Activated CD8-positive, alpha-beta T cell treated with anti-CD3 and anti-CD28 coated beads, Interleukin-2, amount 10 ng/mL, durations not matched to agents 7 days and 5 days (primary cell): ENCODE data around the gene CIAO3. TPM values are rescaled to one million over a fixed set of nuclear protein-coding genes. Genes with fewer than 3 reads are reported as not detected.
A peak's percentile ranks its signal among the peaks of the same experiment; 100 is the strongest.

Source experiments
- ATAC-seq: fragments of 150-1000 bp; cut with Tn5 transposase; one replicate; pipeline ENCODE4 v1.10.0; 2021; ENCODE audit warnings: moderate library complexity
- CTCF ChIA-PET: fragments of 350-600 bp; sonication (Branson Sonifier 250); formaldehyde crosslinking; loops from one replicate; lab custom pipeline; 2021; ENCODE audit warnings: antibody characterized with exemption; lab: Charles Lee
- POLR2A ChIA-PET: fragments of 350-600 bp; sonication (Branson Sonifier 250); formaldehyde crosslinking; loops from one replicate; lab custom pipeline; 2021; ENCODE audit warnings: antibody characterized with exemption; lab: Charles Lee
- DNase-seq: peaks from one replicate; pipeline ENCODE4 v3.0.0-alpha.2; 2020
- H3K27ac Mint-ChIP-seq: one replicate; pipeline ENCODE4 v1.8.0; 2021; ENCODE audit warnings: mild to moderate bottlenecking, mixed read lengths
- H3K27me3 Mint-ChIP-seq: one replicate; pipeline ENCODE4 v1.8.0; 2021; ENCODE audit warnings: low read depth, mixed read lengths
- H3K36me3 Mint-ChIP-seq: one replicate; pipeline ENCODE4 v1.8.0; 2021; ENCODE audit warnings: low read depth, mixed read lengths
- H3K4me1 Mint-ChIP-seq: one replicate; pipeline ENCODE4 v1.8.0; 2021; ENCODE audit warnings: low read depth, mixed read lengths
- H3K4me3 Mint-ChIP-seq: one replicate; pipeline ENCODE4 v1.8.0; 2021; ENCODE audit warnings: mild to moderate bottlenecking, mixed read lengths
- H3K9me3 Mint-ChIP-seq: one replicate; pipeline ENCODE4 v1.8.0; 2022; ENCODE audit warnings: mixed read lengths; ENCODE audit not compliant: insufficient read depth
- total RNA-seq, 2 experiments: library from RNA; stranded (reverse); gene quantifications; one replicate each; pipeline ENCODE4 v1.2.3, GENCODE V29; 2021

Gene CIAO3
- total RNA-seq, 2 experiments from 2014 or later: 24.9 to 32.4 TPM

DNA sequence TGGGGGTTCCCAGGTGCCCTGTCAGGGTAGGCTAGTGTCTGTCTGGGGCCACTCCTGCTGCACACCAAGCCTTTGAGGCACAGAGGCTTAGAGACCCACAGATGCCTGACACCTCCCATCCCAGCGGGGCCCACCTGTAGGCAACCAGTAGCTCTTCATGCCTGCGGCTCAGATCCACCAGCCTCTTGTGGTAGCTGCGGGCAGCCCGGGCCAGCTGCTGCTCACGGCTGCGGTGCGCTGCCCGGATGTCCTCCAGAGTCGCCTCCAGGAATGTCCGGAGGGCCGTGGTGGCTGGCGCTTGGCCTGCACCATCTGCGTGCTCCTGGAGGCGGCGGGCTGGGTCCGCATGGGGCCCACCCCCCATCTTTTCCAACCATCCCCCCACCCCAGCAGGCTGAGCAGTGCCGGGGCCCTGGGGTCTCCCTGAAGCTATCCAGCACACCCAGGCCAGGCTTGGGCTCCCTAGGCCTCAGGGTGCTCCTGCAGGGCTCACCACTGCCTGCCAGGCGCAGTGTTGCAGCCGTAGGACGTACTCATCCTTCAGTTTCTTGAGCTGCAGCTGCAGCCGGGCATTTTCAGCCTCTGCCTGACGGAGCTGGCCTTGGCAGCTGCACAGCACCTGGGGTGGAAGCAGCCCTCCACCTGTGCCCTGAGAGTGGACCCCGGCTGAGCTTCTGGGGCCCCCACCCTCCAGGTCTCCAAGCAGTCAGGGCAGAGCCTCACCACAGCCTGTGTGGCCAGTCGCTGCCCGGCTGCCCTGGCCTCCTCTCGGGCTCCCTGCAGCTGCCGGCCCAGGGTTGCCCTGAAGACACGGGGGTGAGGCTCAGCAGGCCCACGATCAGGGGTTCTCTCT, 16.4 kb downstream of the CIAO3 start:
- no peaks in the 10 kb centered on the region for H3K27me3 Mint-ChIP-seq
- no peak overlapping the region for H3K27ac Mint-ChIP-seq

DNA sequence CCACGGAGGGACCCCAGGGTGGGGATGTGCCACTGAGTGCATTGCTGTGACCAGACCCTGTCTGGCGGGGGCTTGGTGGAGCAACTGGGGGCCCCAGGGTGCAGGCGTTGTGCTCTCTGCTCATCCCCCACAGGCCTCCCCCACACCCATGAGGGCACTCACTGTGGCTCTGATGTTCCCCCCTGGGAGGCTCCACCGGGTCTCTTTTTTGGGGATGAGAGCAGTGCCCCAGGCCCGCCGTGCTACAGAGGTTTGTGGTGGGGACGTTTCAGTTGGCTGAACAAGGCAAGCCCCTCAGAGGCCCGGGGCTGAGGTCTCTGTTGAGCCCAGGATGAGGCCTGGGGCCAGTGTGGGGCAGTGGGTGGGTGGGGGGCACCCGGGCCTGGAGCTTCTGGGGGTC, 17.1 kb downstream of the CIAO3 start:
- POLR2A ChIA-PET: interaction anchor here (0.5 to 0.9 kb wide), 3 partner anchors 34 to 1499 kb away, joined by 3 to 4 read pairs (median 4); partner anchors contain the start of genes E4F1 and WDR24
- Mint-ChIP-seq H3K27ac (no peak overlapping the region), H3K4me3 (no peak overlapping the region), H3K27me3 (no peaks in the 10 kb centered on the region), H3K4me1 (peaks cover 19% of the 10 kb centered on the region), H3K36me3 (no peaks in the 10 kb centered on the region), H3K9me3 (no peaks in the 10 kb centered on the region)
- ATAC-seq: no peak
- CTCF ChIA-PET: interaction anchor here (1.9 kb wide), 1 partner anchor 11 kb away, joined by 8 read pairs; no protein-coding TSS in a partner anchor
- DNase-seq: no peak

More for the DNA sequence above, 16.4 kb downstream of the CIAO3 start:
- ChIA-PET CTCF (interaction anchor here (0.6 to 1.9 kb wide), 3 partner anchors 12 to 20 kb away, joined by 3 to 8 read pairs (median 3); no protein-coding TSS in a partner anchor), POLR2A (interaction anchor here (0.8 to 0.9 kb wide), 2 partner anchors 35 to 60 kb away, joined by 3 to 4 read pairs; partner anchors contain the start of gene WDR24)
- Mint-ChIP-seq H3K9me3 (no peaks in the 10 kb centered on the region), H3K4me3 (no peak overlapping the region), H3K4me1 (peaks cover 12% of the 10 kb centered on the region), H3K36me3 (no peaks in the 10 kb centered on the region)
- DNase-seq (no peak), ATAC-seq (no peak)

DNA sequence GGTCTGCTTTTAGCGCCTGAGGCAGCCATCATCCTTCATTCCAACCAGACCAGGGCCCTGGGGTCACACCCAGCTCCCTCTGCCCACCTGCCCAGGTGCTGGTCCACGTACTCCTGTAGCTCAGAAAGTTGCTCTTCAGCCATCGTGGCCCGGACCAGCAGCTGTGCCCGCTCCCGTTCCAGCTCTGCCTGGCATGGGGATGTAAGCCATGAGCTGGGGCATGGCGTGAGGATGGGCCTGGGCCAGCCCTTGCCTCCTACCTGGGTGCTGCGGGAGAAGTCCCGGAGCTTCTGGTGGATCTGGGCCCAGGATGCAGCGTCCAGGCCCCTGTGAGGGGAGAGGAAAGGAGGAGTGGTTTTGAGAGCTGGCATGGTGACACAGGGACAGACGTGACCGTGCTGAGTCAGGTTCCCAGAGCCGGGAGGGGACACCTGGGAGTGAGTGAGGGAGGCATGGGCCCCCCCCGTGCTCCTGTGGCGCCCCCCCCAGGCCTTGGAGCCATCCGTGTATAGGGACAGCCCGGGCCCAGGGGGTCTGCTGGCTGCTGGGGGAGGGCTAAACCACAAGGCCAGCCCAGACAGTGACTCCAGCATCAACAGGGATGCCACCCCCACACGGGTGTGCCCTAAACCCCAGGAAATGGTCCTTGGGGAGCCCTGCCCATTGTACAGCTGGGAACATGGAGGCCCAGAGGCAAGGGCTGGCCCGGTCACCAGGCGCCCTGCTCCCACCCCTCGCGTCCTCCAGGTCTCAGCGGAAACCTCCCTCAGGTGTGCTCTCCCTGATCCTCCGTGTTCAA, 17.8 kb downstream of the CIAO3 start:
- DNase-seq (no peak), ATAC-seq (no peak)
- H3K4me1 Mint-ChIP-seq: peaks cover 20% of the 10 kb centered on the region
- H3K9me3 Mint-ChIP-seq: no peaks in the 10 kb centered on the region
- no peaks in the 10 kb centered on the region for H3K27me3 Mint-ChIP-seq
- ChIA-PET CTCF (interaction anchor here (1.3 to 1.9 kb wide), 2 partner anchors 10 to 18 kb away, joined by 4 to 8 read pairs; partner anchors contain the start of gene CIAO3), POLR2A (interaction anchor here (0.5 to 0.6 kb wide), 2 partner anchors 86 to 1500 kb away, joined by 4 read pairs; partner anchors contain the start of gene E4F1)
- no peak overlapping the region for H3K27ac Mint-ChIP-seq
- H3K36me3 Mint-ChIP-seq: no peaks in the 10 kb centered on the region
- H3K4me3 Mint-ChIP-seq: no peak overlapping the region

DNA sequence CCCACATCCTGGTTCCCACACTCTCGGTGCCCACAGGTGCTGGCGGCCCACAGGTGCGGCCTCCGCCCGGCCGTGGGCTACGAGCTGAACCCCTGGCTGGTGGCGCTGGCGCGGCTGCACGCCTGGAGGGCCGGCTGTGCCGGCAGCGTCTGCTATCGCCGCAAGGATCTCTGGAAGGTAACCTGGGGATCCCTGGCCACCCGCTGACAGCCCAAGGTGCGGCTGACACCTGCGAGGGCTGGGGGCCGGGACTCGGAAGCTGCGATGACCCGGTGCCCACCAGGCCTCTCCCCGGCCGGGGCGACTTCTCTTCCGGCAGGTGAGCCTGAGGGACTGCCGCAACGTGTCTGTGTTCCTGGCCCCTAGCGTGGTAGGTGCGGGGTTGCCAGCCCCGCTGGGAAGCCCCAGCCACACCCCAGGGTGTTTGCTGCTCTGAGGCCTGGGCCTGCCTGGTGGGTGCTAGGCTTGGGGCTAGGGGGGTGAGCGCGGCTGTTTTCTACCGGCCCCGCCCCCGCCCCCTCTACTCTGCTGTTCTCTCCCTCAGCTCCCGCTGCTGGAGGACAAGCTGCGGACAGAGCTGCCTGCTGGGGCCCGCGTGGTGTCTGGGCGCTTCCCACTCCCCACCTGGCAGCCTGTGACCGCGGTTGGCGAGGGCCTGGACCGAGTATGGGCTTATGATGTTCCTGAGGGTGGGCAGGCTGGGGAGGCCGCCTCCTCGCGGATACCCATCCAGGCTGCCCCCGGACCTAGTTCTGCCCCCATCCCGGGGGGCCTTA, 18.8 kb downstream of the CIAO3 start:
- Mint-ChIP-seq H3K27me3 (no peaks in the 10 kb centered on the region), H3K4me1 (peaks cover 20% of the 10 kb centered on the region)

DNA sequence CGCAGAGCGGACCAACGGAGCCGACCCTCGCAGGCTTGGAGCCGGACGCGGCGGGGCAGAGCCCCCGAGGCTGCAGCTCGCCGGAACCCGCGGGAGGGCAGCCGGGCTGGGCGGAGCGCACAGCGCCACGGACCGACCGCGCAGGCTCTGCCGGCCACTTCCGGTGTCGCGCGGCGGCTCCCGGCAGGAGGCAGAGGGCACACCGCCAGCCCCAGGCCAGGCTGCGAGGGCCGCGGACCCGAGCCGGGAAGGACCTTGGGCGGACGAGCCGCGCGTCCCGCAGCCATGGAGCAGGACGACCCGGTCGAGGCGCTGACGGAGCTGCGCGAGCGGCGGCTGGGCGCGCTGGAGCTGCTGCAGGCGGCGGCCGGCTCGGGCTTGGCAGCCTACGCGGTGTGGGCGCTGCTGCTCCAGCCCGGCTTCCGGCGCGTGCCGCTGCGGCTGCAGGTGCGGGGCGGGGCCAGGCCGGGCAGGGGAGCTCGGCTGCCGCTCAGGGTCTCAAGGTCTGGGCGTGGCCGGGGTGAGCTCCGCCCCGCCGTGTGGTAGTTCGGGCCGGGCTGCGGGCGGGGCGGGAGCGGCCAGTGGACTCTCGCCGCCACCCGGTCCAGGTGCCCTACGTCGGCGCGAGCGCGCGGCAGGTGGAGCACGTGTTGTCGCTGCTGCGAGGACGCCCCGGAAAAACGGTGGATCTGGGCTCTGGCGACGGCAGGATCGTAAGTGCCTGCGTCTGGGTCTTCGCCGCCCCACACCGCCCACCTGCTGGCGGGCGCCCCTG, 19.6 kb downstream of the CIAO3 start, which contains the start of gene ANTKMT:
Gene ANTKMT (plus strand): TSS at position 157 of the 775 bp plus-strand sequence. CDS start 129 bp downstream, at position 286.
- CTCF ChIA-PET: interaction anchor here (0.9 to 2.5 kb wide), 5 partner anchors 9 to 64 kb away, joined by 3 to 19 read pairs (median 10); partner anchors contain the start of gene CIAO3
- Mint-ChIP-seq H3K27ac (peak within 1 kb of the TSS; percentile 77), H3K4me3 (peak within 1 kb of the TSS; percentile 77), H3K36me3 (no peaks in the 10 kb centered on the region), H3K27me3 (peaks cover 3% of the 10 kb centered on the region), H3K9me3 (no peaks in the 10 kb centered on the region), H3K4me1 (peaks cover 22% of the 10 kb centered on the region)
- peak; percentile 72 for ATAC-seq
- peak; percentile 80 for DNase-seq
- POLR2A ChIA-PET: interaction anchor here (0.6 to 1.7 kb wide), 6 partner anchors 13 to 278 kb away, joined by 3 to 6 read pairs (median 4); partner anchors contain the start of genes METTL26 and WDR24

More for the DNA sequence above, 18.8 kb downstream of the CIAO3 start:
- no peak overlapping the region for H3K4me3 Mint-ChIP-seq
- no peak overlapping the region for H3K27ac Mint-ChIP-seq
- no peaks in the 10 kb centered on the region for H3K9me3 Mint-ChIP-seq
- DNase-seq (no peak), ATAC-seq (no peak)
- ChIA-PET POLR2A (interaction anchor here (0.6 to 1.7 kb wide), 6 partner anchors 14 to 277 kb away, joined by 3 to 6 read pairs (median 4); partner anchors contain the start of genes METTL26 and WDR24), CTCF (interaction anchor here (0.9 to 2.5 kb wide), 5 partner anchors 10 to 63 kb away, joined by 3 to 19 read pairs (median 4); partner anchors contain the start of gene CIAO3)
- H3K36me3 Mint-ChIP-seq: no peaks in the 10 kb centered on the region

DNA sequence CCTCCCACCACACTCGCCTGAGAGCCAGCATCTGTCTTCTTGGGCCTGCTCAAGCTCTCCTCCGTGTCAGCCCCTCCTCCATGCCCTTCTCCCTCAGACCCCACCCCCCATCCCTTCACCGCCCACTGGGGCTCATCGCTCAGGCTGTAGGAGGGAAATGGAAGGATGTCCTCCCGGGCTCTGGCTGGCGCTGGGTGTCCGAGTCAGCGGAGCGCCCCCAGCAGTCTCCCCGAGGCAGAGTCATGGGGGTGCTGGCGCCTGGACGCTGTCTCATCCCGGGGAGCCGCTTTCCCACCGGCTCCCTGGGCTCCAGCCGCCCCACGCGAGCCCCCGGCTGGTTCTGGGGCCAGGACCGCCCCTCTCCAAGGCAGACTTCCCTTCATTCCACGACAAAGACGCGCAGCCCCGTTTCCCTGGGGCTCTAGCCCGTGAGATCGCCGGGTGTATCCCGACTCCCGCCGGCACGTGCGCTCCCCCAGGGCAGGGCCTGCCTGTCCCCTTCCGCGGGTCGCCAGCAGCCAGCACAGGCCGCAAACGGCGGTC, 20.3 kb downstream of the CIAO3 start:
- Mint-ChIP-seq H3K36me3 (no peaks in the 10 kb centered on the region), H3K27ac (peak overlapping the region; percentile 77), H3K4me1 (peaks cover 25% of the 10 kb centered on the region), H3K9me3 (no peaks in the 10 kb centered on the region), H3K27me3 (peaks cover 4% of the 10 kb centered on the region), H3K4me3 (peak overlapping the region; percentile 77)
- ChIA-PET CTCF (interaction anchor here (0.8 to 2.5 kb wide), 11 partner anchors 8 to 65 kb away, joined by 3 to 19 read pairs (median 5); partner anchors contain the start of genes CIAO3 and JMJD8), POLR2A (interaction anchor here (1.1 to 2.3 kb wide), 4 partner anchors 9 to 31 kb away, joined by 4 to 10 read pairs (median 5); no protein-coding TSS in a partner anchor)
- DNase-seq (peak; percentile 59), ATAC-seq (peak; percentile 29)

DNA sequence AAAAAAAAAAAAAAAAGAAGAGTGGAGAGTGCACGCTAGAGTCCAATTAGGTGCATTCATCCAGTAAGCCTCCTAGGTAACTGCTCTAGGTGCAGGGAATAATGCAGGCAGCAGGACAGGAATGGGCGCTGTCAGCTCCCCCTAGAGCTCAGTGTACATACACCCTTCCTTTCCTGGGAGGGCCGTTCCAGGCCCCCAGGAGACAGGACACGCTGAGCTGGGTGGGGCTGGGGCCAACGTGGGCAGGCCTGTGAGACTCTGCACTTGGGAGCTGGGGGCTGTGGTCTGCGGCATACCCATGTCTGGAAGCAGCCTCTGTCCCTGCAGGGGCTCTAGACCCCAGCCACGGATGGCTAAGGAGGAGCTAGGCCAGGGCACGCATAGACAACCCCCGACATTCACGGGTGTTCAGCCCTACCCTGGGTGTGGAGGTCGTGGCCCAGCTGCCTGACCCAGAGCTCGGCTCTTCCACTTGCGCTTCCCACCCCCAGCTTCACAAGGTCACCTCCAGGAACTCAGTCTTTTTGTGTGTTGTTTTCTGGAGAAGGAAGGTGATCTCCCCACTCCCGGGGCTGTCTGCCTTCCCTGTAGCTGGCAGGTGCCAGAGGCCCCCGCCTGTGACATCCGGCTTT, 20.9 kb downstream of the CIAO3 start:
- Mint-ChIP-seq H3K4me1 (peaks cover 25% of the 10 kb centered on the region), H3K36me3 (no peaks in the 10 kb centered on the region), H3K4me3 (peak overlapping the region; percentile 77), H3K27ac (peak overlapping the region; percentile 77), H3K27me3 (peaks cover 4% of the 10 kb centered on the region), H3K9me3 (no peaks in the 10 kb centered on the region)
- ChIA-PET POLR2A (interaction anchor here (1.4 to 2.3 kb wide), 2 partner anchors 9 to 30 kb away, joined by 6 to 10 read pairs; no protein-coding TSS in a partner anchor), CTCF (interaction anchor here (0.8 to 2.5 kb wide), 10 partner anchors 8 to 36 kb away, joined by 3 to 19 read pairs (median 5); partner anchors contain the start of genes CIAO3 and JMJD8)
- DNase-seq (no peak), ATAC-seq (peak; percentile 11)

DNA sequence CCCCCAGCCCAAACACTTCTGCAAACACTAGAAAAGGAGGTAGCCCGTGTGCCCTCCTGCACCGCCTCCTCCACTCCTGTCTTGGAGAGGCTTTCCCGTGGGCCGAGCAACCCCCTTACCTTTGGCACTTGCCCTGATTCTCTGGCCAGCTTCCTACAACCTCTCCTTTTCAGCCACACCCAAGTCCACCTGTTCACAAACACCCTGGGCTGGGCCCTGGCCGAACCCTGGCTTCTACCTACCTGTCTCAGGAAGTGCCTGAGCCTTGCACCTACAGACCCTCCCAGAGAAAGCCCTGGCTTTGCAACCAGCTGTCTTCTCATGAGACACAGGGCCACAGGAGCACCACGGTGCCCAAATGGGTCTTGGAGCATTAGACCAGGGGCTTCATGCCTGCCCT, 21.9 kb downstream of the CIAO3 start:
- Mint-ChIP-seq H3K4me3 (no peak overlapping the region), H3K9me3 (no peaks in the 10 kb centered on the region), H3K27ac (peak overlapping the region; percentile 48), H3K27me3 (peaks cover 6% of the 10 kb centered on the region), H3K36me3 (no peaks in the 10 kb centered on the region), H3K4me1 (peaks cover 30% of the 10 kb centered on the region)
- POLR2A ChIA-PET: interaction anchor here (2.3 kb wide), 1 partner anchor 10 kb away, joined by 10 read pairs; no protein-coding TSS in a partner anchor
- CTCF ChIA-PET: interaction anchor here (1.8 kb wide), 1 partner anchor 13 kb away, joined by 10 read pairs; no protein-coding TSS in a partner anchor
- DNase-seq: no peak
- ATAC-seq: no peak

DNA sequence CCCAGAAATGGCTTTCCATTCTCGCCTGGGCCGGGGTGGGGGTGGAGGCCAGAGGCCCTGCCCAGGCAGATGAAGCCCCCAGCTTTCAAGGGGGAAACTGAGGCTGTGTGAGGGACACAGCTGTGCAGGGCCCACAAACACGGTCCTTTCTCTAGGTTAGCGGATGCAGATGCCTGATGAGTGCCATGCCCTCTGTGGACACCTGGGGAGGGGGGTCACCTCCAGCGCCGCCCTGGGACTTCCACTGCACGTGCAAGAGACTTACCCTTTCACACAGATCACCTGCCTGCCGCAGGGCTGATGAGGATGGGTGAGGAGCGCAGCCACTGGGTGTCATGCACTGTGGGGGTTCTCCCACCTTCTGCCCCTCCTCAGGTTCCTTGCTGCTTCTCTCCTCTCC, 22.4 kb downstream of the CIAO3 start:
- H3K27ac Mint-ChIP-seq: no peak overlapping the region
- no peak overlapping the region for H3K4me3 Mint-ChIP-seq
- peaks cover 30% of the 10 kb centered on the region for H3K4me1 Mint-ChIP-seq
- POLR2A ChIA-PET: interaction anchor here (2.3 kb wide), 1 partner anchor 11 kb away, joined by 10 read pairs; no protein-coding TSS in a partner anchor
- no peak for DNase-seq
- no peak for ATAC-seq
- no peaks in the 10 kb centered on the region for H3K36me3 Mint-ChIP-seq
- CTCF ChIA-PET: no interaction called here
- H3K27me3 Mint-ChIP-seq: peaks cover 7% of the 10 kb centered on the region
- no peaks in the 10 kb centered on the region for H3K9me3 Mint-ChIP-seq
